T47D (cell line): ENCODE results near the gene SV2B.
A peak's percentile ranks its signal among the peaks of the same experiment; 100 is the strongest.

Source experiments
- DNase-seq, 2 experiments: peaks; one replicate each; pipeline versions ENCODE4 v3.0.0 to v3.0.0-alpha.2; 2011 to 2012; ENCODE audit warnings: low read depth in 1 of 2, low spot score in 1 of 2
- JUND ChIP-seq: IDR thresholded peaks from 2 replicates; pipeline ENCODE4 v1.6.1; 2012; ENCODE audit warnings: low read depth
- in situ Hi-C: cut with HindIII; loops from 2 replicates; pipeline ENCODE4 v1.10.0; 2016; ENCODE audit warnings: low sequenced_read_pairs, low pct_unique_long_range_greater_than_20kb

Gene SV2B

DNA sequence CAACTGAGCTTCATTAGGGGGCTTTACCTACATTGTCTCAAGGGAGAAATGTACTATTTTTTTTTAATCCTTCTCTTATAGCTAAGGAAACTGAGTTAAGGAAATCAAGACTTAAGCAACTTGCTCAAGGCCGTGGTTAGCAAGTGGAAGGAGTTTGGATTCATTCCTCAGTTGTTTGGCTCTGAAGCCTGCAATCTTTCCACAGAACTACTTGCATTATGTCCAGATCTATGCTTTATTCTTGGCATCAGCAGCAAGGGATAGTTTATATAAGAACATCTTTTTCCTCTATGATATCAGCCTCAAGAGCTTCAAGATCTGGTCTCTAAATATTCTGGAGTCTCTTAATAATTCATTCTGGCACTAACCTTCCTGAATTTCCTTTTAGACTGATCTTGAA is 182.4 kb downstream of the SV2B start:
- no peak for DNase-seq
- in situ Hi-C loops: no loop called here
- no peak for TF ChIP-seq JUND

- TF ChIP-seq JUND: no peak
- no peak for DNase-seq
- in situ Hi-C loops: no loop called here
Observed at GRCh38 chr15:91283155-91283554, 183.1 kb downstream of the SV2B start.

GRCh38 chr15:91284758-91285466 is 184.9 kb downstream of the SV2B start:
- DNase-seq: no peak
- TF ChIP-seq JUND: no peak
- in situ Hi-C loops: no loop called here

GRCh38 chr15:91289324-91289723 is 189.3 kb downstream of the SV2B start:
- in situ Hi-C loops: no loop called here
- no peak for TF ChIP-seq JUND
- peak in 1 of 2 experiments; percentile 42 for DNase-seq

- no peak for TF ChIP-seq JUND
- in situ Hi-C loops: no loop called here
- DNase-seq: no peak
Observed at GRCh38 chr15:91290553-91290952, 190.5 kb downstream of the SV2B start.

- DNase-seq: peak in 1 of 2 experiments; percentile 44
- in situ Hi-C loops: no loop called here
Observed at GRCh38 chr15:91291673-91292072, 191.6 kb downstream of the SV2B start.

DNA sequence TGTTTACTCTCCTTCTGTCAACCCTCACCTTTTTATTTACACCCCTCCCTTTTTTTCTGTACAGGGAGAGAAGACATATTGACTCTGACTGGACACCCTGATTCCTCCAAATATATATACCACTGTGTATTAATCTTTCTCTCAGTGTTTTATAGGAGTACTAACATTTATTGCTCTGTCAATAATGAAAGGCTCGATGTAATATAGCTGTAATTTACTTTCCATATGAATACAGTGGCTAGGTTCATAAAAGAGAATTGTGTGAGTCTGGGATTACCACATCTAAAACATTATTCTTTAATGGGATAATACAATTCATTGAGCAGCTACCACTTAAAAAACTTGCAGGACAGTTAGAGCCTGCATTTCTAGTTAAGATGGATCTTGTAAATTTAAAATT is 194.3 kb downstream of the SV2B start:
- in situ Hi-C loops: no loop called here
- no peak for TF ChIP-seq JUND

More at GRCh38 chr15:91291673-91292072, 191.6 kb downstream of the SV2B start:
- no peak for TF ChIP-seq JUND

DNA sequence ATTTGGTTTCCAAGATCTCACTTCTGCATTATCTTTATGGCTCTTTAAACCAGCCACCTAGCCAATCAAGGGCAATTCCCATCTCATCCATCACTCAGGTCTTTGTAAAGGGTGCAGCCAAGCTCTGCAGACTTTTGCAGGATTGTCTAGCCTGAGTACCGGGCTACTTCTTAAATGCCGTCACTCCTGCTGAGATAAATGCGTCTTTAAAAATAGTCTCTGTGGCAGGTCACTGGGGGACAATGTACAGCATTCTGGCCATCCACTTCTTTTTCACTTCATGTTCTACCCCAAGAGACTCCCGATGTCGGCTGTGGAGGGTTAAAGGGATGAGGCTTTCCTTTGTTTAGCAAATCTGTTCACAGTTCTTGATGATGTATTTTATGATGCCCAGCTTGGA is 194.7 kb downstream of the SV2B start:
- TF ChIP-seq JUND: no peak
- in situ Hi-C loops: no loop called here

More for the DNA sequence above, 194.3 kb downstream of the SV2B start:
- DNase-seq: no peak

GRCh38 chr15:91298101-91298500 is 198.0 kb downstream of the SV2B start:
- no peak for TF ChIP-seq JUND
- DNase-seq: no peak
- in situ Hi-C loops: no loop called here

More for the DNA sequence above, 194.7 kb downstream of the SV2B start:
- DNase-seq: no peak

DNA sequence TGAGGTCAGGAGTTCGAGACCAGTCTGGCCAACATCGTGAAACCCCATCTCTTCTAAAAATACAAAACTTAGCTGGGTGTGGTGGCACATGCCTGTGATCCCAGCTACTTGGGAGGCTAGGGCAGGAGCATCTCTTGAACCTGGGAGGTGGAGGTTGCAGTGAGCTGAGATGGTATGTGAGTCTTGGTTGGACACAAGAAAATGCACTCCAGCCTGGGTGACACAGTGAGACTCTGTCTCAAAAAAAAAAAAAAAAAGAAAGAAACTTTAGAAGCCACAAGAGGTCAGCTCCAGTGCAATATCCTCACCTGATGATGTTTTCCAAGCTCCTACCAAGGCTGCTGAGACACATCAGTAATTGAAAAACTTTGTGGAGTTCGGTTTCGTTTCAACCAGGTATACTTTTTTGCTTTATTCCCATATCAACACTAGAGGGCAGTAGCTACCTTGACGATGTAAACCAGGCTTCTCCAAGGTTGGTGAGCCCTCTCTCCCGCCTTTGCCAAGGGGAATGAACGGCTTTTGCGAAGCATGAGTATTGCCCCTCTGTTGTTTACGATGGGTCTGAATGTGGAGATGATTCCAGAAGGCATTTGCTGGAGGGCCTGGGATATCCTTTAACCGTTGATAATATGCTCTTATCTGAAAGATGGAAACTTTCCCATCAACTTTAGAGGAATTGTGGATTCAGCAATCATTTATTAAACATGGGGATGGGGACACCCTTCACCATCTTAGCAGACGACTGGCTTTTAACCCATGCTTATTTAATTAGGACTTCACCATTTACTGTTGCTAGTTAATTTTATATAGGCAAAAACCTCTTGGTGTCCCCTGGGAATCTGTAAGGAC is 202.8 kb downstream of the SV2B start:
- TF ChIP-seq JUND: no peak
- in situ Hi-C loops: no loop called here
- peak; percentile 63 to 79 for DNase-seq

DNA sequence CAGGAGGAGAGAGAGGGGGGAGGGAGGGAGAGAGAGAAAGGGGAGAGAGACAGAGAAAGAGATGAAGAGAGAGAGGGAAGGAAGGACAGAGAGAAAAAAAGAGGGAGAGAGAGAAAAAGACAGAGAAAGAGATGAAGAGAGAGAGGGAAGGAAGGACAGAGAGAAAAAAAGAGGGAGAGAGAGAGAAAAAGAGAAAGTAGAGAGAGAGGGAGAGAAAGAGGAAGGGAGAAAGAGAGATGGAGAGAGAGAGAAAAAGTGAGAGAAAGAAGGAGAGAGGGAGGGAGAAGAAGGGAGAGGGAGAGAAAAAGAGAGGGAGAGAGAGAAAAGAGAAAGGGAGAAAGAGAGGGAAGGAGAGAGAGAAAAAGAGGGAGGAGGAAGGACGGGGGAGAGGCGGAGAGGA is 204.2 kb downstream of the SV2B start:
- no peak for DNase-seq
- in situ Hi-C loops: no loop called here
- TF ChIP-seq JUND: no peak

- no peak for TF ChIP-seq JUND
- no peak for DNase-seq
- in situ Hi-C loops: no loop called here
Observed at GRCh38 chr15:91304786-91305185, 204.7 kb downstream of the SV2B start.

DNA sequence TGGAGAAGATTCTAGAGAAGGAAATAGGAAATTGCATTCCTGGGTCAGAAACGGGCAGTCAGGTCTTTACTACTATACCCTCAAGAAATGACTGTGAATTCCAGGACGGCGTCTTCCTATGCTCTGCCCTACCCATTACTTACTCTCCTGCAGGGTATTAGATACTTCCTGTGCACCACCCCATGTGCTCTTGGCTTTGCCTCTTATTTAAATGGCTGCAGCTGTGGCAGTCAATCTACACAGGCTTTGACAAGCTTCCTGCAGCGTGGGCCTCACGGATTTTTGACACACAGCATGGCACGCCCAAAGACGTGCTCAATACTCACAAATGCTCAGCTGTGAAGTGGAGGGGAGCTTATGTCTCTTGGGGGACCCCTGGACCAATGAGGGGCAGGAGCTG is 206.1 kb downstream of the SV2B start:
- no peak for DNase-seq
- no peak for TF ChIP-seq JUND
- in situ Hi-C loops: no loop called here
